H1 (cell line): ENCODE results near the gene SCART1. TPM values are rescaled to one million over a fixed set of nuclear protein-coding genes. Genes with fewer than 3 reads are reported as not detected.

Experiments
- CTCF ChIA-PET: fragments of 300-600 bp; sonication (Branson Sonifier 250); formaldehyde crosslinking; loops from one replicate; lab custom pipeline; 2021; ENCODE audit not compliant: partially characterized antibody; lab: Charles Lee
- POLR2A ChIA-PET: fragments of 300-600 bp; sonication (Branson Sonifier 250); formaldehyde crosslinking; loops from one replicate; lab custom pipeline; 2021; ENCODE audit warnings: inconsistent platforms; ENCODE audit not compliant: partially characterized antibody; lab: Charles Lee
- DNase-seq, 2 experiments: peaks; one replicate each; pipeline versions ENCODE4 v3.0.0 to v3.0.0-alpha.2; 2010 to 2022; ENCODE audit warnings: low spot score in 2 of 2, low read depth in 1 of 2, mixed read lengths in 1 of 2
- FAIRE-seq: peaks from 2 replicates; lab custom pipeline; 2011; peaks lifted over from hg19 to GRCh38; lab: Jason Lieb, UNC
- H2AFZ ChIP-seq: 2 replicates; pipeline ENCODE4 v1.8.1; 2012; ENCODE audit warnings: low read length, inconsistent platforms
- H2AK5ac ChIP-seq: 2 replicates; pipeline ENCODE4 v1.6.1; 2013; ENCODE audit warnings: low read depth, low read length
- H2BK120ac ChIP-seq: replicated peaks from 2 replicates; pipeline ENCODE3; 2013; ENCODE audit warnings: low read depth, low read length, inconsistent platforms
- H2BK12ac ChIP-seq: 2 replicates; pipeline ENCODE4 v1.6.1; 2013; ENCODE audit warnings: low read depth, low read length
- H2BK15ac ChIP-seq: 2 replicates; pipeline ENCODE4 v1.6.1; 2013; ENCODE audit warnings: low read length
- H2BK20ac ChIP-seq: 2 replicates; pipeline ENCODE4 v1.6.1; 2013; ENCODE audit warnings: low read length
- H2BK5ac ChIP-seq: 2 replicates; pipeline ENCODE4 v1.6.1; 2013; ENCODE audit warnings: low read depth, low read length
- H3K14ac ChIP-seq: 2 replicates; pipeline ENCODE4 v1.6.1; 2013; ENCODE audit warnings: inconsistent platforms; ENCODE audit not compliant: insufficient read length
- H3K18ac ChIP-seq: 2 replicates; pipeline ENCODE4 v1.6.1; 2013; ENCODE audit warnings: low read length; ENCODE audit errors: extremely low read depth
- H3K23ac ChIP-seq: 2 replicates; pipeline ENCODE4 v1.6.1; 2013; ENCODE audit warnings: inconsistent platforms; ENCODE audit not compliant: insufficient read length
- H3K23me2 ChIP-seq: 2 replicates; pipeline ENCODE4 v1.6.1; 2013; ENCODE audit warnings: low read depth, low read length
- H3K27ac ChIP-seq: 2 replicates; pipeline ENCODE4 v1.6.1; 2011; ENCODE audit warnings: low read depth, low read length, inconsistent platforms
- H3K27me3 ChIP-seq, 4 experiments: replicated peaks in 1 of 4; 1 replicate in 1 of 4; 2 replicates in 3 of 4; pipeline versions ENCODE4 v1.6.1 to v1.8.1; 2011 to 2013; ENCODE audit warnings: low read length in 3 of 4, mild to moderate bottlenecking in 3 of 4, inconsistent platforms in 2 of 4, mixed read lengths in 2 of 4, moderate library complexity in 1 of 4; ENCODE audit not compliant: control insufficient read depth in 3 of 4, insufficient read depth in 3 of 4; ENCODE audit errors: extremely low read depth in 1 of 4
- H3K36me3 ChIP-seq, 4 experiments: 2 replicates each; pipeline versions ENCODE4 v1.6.1 to v1.8.1; 2011 to 2013; ENCODE audit warnings: mild to moderate bottlenecking in 4 of 4, low read length in 3 of 4, moderate library complexity in 2 of 4, control low read depth in 1 of 4, inconsistent platforms in 1 of 4; ENCODE audit not compliant: insufficient read depth in 4 of 4, control insufficient read depth in 2 of 4
- H3K4ac ChIP-seq: replicated peaks from 2 replicates; pipeline ENCODE3; 2013; ENCODE audit warnings: low read length, low read depth, mixed read lengths, inconsistent platforms; ENCODE audit not compliant: insufficient read length
- H3K4me1 ChIP-seq, 4 experiments: replicated peaks in 1 of 4; 1 replicate in 1 of 4; 2 replicates in 3 of 4; pipeline versions ENCODE4 v1.6.1 to v1.8.1; 2011 to 2013; ENCODE audit warnings: low read length in 3 of 4, inconsistent platforms in 2 of 4, mixed read lengths in 1 of 4; ENCODE audit not compliant: insufficient read depth in 4 of 4, control insufficient read depth in 3 of 4
- H3K4me2 ChIP-seq, 2 experiments: 2 replicates each; pipeline versions ENCODE4 v1.6.1 to v1.8.1; 2011 to 2013; ENCODE audit warnings: low read depth in 2 of 2, low read length in 2 of 2, control low read depth in 1 of 2, inconsistent platforms in 1 of 2, mild to moderate bottlenecking in 1 of 2; ENCODE audit not compliant: insufficient read depth in 1 of 2
- H3K4me3 ChIP-seq, 4 experiments: fragments of 200-600, 300-600 bp in 1 of 4; sonication (generic), shearing (Covaris generic), sonication (Bioruptor Twin) in 1 of 4; 2 replicates each; pipeline versions ENCODE4 v1.5.1 to v1.8.1; 2011 to 2016; ENCODE audit warnings: low read length in 4 of 4, low read depth in 3 of 4, control low read depth in 2 of 4, inconsistent platforms in 2 of 4, mild to moderate bottlenecking in 2 of 4, mixed read lengths in 1 of 4, moderate library complexity in 1 of 4; ENCODE audit not compliant: insufficient read depth in 2 of 4; ENCODE audit errors: extremely low read depth in 1 of 4
- H3K56ac ChIP-seq: replicated peaks from 2 replicates; pipeline ENCODE3; 2013; ENCODE audit warnings: low read depth, mild to moderate bottlenecking, mixed read lengths, low read length, inconsistent platforms; ENCODE audit not compliant: insufficient read length
- H3K79me1 ChIP-seq: 2 replicates; pipeline ENCODE4 v1.6.1; 2013; ENCODE audit warnings: low read depth, low read length, control low read depth
- H3K79me2 ChIP-seq, 2 experiments: 2 replicates each; pipeline versions ENCODE4 v1.6.1 to v1.8.1; 2012 to 2013; ENCODE audit warnings: low read length in 2 of 2, mild to moderate bottlenecking in 2 of 2, inconsistent platforms in 1 of 2; ENCODE audit not compliant: insufficient read depth in 2 of 2, control insufficient read depth in 1 of 2
- H3K9ac ChIP-seq, 4 experiments: replicated peaks in 1 of 4; 1 replicate in 1 of 4; 2 replicates in 3 of 4; pipeline versions ENCODE4 v1.6.1 to v1.8.1; 2011 to 2013; ENCODE audit warnings: low read depth in 3 of 4, low read length in 3 of 4, control low read depth in 2 of 4, mild to moderate bottlenecking in 2 of 4, moderate library complexity in 2 of 4, inconsistent platforms in 1 of 4; ENCODE audit errors: extremely low read depth in 1 of 4
- H3K9me3 ChIP-seq, 2 experiments: 2 replicates each; pipeline versions ENCODE4 v1.6.1 to v1.8.1; 2012 to 2013; ENCODE audit warnings: mild to moderate bottlenecking in 2 of 2, moderate library complexity in 2 of 2, control low read depth in 1 of 2, inconsistent platforms in 1 of 2, low read depth in 1 of 2, low read length in 1 of 2, mixed read lengths in 1 of 2; ENCODE audit not compliant: insufficient read depth in 2 of 2
- H4K20me1 ChIP-seq, 2 experiments: replicated peaks in 1 of 2; 2 replicates each; pipeline versions ENCODE3 to v1.8.1; 2011 to 2013; ENCODE audit warnings: inconsistent platforms in 2 of 2, low read length in 2 of 2, mild to moderate bottlenecking in 1 of 2; ENCODE audit not compliant: insufficient read depth in 2 of 2, control insufficient read depth in 1 of 2
- H4K5ac ChIP-seq: 2 replicates; pipeline ENCODE4 v1.6.1; 2013; ENCODE audit warnings: low read length, low read depth, mixed read lengths, inconsistent platforms; ENCODE audit not compliant: insufficient read length
- H4K8ac ChIP-seq: 2 replicates; pipeline ENCODE4 v1.8.0; 2013; ENCODE audit warnings: mild to moderate bottlenecking, moderate library complexity, low read length, inconsistent platforms; ENCODE audit not compliant: insufficient read depth; ENCODE audit errors: extremely low read depth
- H4K91ac ChIP-seq: replicated peaks from 2 replicates; pipeline ENCODE3; 2013; ENCODE audit warnings: low read length, mixed read lengths, inconsistent platforms; ENCODE audit not compliant: insufficient read length
- EGR1 ChIP-seq: IDR thresholded peaks from 2 replicates; pipeline ENCODE4 v1.6.1; 2011; ENCODE audit warnings: low read depth, low read length, borderline replicate concordance
- POU5F1 ChIP-seq: IDR thresholded peaks from 2 replicates; pipeline ENCODE4 v1.6.1; 2011; ENCODE audit warnings: low read depth, mild to moderate bottlenecking, low read length, moderate library complexity
- RNF2 ChIP-seq: fragments of 200-900, 300-1000 bp; sonication (generic); IDR thresholded peaks from 2 replicates; pipeline ENCODE4 v1.7.1; 2016; ENCODE audit warnings: borderline replicate concordance, low read depth, mild to moderate bottlenecking, antibody characterized with exemption, low read length; ENCODE audit not compliant: poor library complexity, severe bottlenecking; ENCODE audit errors: missing control alignments
- SRF ChIP-seq: IDR thresholded peaks from 2 replicates; pipeline ENCODE4 v1.6.1; 2011; ENCODE audit warnings: mild to moderate bottlenecking, low read depth, low read length, moderate library complexity
- WGBS, 2 experiments: shearing (Covaris generic) in 1 of 2; methylation state at CpG; one replicate each; pipeline versions ENCODE4 v1.1.6 to v1.1.7; 2013 to 2015; ENCODE audit warnings: low lambda C conversion rate in 2 of 2, mixed read lengths in 2 of 2, inconsistent platforms in 1 of 2, low coverage in 1 of 2, missing lambda C conversion rate in 1 of 2; ENCODE audit not compliant: insufficient replicate concordance in 2 of 2, insufficient coverage in 1 of 2, insufficient read length in 1 of 2; ENCODE audit errors: extremely low coverage in 1 of 2, missing lambda C conversion rate in 1 of 2; 5-methylcytosine and 5-hydroxymethylcytosine counted together
- polyA plus RNA-seq, 7 experiments: library from polyadenylated mRNA; depleted of rRNA in 3 of 7; stranded (reverse) in 5 of 7; unstranded in 2 of 7; fragments of >200 nt in 5 of 7; fragments of 200-250 nt in 2 of 7; gene quantifications; 1 replicate in 5 of 7; 2 replicates in 1 of 7; 4 replicates in 1 of 7; pipeline versions ENCODE4 v1.2.1 to v1.2.3, GENCODE V29; 2011 to 2013; ENCODE audit warnings: missing spikeins in 2 of 7, mixed read lengths in 2 of 7
- total RNA-seq: library from RNA; stranded (reverse); fragmentation: NEBNext Ultra II Directional; extraction: Animal tissue kit (Norgen Biotek cat#: 25700); gene quantifications from 2 replicates; pipeline ENCODE4 v1.2.1, GENCODE V29; 2021

SCART1 gene
- total and polyA plus RNA-seq, 2 of the 8 experiments (the other 6 are each of a cell fraction or from before 2014, with no cell fraction given) = 0.14 to 0.19 TPM

DNA sequence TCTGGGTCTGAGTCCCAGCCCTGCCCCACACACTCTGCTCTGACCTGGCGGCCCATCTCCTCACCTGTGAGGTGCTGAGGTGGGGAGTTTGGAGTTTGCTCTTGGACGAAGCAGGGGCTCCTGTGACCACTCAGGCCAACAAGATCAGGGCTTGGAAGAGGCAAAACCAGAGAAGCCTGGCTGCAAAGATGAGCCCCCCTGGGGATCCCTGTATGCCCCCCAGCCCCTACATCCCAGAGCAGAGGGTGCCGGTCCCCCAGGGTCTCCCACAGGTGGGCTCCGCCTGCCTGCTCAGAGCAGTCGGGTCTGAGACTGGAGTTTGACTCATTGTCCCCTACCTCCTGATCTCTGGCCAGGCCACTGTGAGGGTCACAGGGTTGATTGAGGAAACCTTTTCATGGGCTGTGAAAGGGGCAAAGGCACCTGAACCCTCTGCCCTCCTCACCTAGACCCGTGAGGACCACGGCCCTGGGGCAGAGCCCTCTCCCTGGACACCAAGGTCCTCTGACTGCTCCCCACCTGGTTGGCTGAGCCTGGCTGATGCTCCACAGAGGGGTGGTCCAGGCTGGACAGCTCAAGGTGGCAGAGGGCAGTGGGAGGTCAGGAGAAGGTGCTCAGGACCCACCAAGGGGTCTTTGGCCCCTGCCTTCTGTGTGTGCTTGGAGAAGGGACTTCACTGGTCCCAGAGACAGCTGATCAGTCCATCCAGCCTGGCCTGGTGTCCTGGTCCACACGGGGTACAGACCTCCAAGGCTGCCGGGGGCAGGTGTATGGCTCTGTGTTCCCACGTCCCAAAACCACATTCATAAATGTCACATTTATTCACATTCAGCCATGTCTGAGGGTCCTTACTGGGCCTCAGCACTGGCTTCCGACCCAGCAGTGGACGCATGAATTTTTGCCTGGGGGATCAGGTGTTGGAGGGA is 9.1 kb upstream of the SCART1 start:
- Histone ChIP-seq H3K36me3 (no peaks in the 10 kb centered on the region), H4K5ac (no peak overlapping the region), H4K8ac (no peak overlapping the region), H3K27me3 (no peaks in the 10 kb centered on the region), H2BK15ac (no peak overlapping the region), H4K91ac (no peak overlapping the region), H2AK5ac (no peak overlapping the region), H3K4me2 (no peak overlapping the region), H3K9ac (no peak overlapping the region), H3K4me1 (no peaks in the 10 kb centered on the region), H3K4ac (no peak overlapping the region), H2BK5ac (no peak overlapping the region), H2BK120ac (no peak overlapping the region), H3K4me3 (no peak overlapping the region), H3K79me2 (no peaks in the 10 kb centered on the region), H3K56ac (no peak overlapping the region), H3K79me1 (no peaks in the 10 kb centered on the region), H3K9me3 (peaks cover 75 to 79% of the 10 kb centered on the region in 2 experiments), H3K18ac (no peak overlapping the region), H3K14ac (no peak overlapping the region), H2BK20ac (no peak overlapping the region), H2AFZ (no peak overlapping the region), H3K23me2 (no peaks in the 10 kb centered on the region), H3K23ac (no peak overlapping the region), H4K20me1 (no peaks in the 10 kb centered on the region), H3K27ac (no peak overlapping the region), H2BK12ac (no peak overlapping the region)
- no peak for FAIRE-seq
- 75% methylated on average over 11 of the region's 12 CpGs; no CpG with 5 or more reads in 1 of the 2 experiments for WGBS, 2 experiments
- CTCF ChIA-PET = no interaction called here
- POLR2A ChIA-PET = no interaction called here
- TF ChIP-seq SRF (no peak), RNF2 (no peak), POU5F1 (no peak), EGR1 (no peak)
- no peak for DNase-seq
